AG09309 (cell line): ENCODE measurements around the gene AIP.
"Not testable (repeated sequence)": the region's sequence is repeated elsewhere in the genome, so short reads cannot be mapped to it uniquely, and the experiment has no call there.

Experiments used
- DNase-seq: peaks from one replicate; pipeline ENCODE4 v3.0.0-alpha.2; 2010; ENCODE audit warnings: low read depth
- H3K4me3 ChIP-seq: 2 replicates; pipeline ENCODE4 v1.5.1; 2011; ENCODE audit warnings: mild to moderate bottlenecking, low read depth, low read length, moderate library complexity; ENCODE audit not compliant: control insufficient read depth
- CTCF ChIP-seq: IDR thresholded peaks from 2 replicates; pipeline ENCODE4 v1.5.1; 2011; ENCODE audit warnings: mild to moderate bottlenecking, low read depth, low read length, inconsistent platforms; ENCODE audit not compliant: insufficient read depth, control insufficient read depth; ENCODE audit errors: missing control alignments

Gene AIP

DNA sequence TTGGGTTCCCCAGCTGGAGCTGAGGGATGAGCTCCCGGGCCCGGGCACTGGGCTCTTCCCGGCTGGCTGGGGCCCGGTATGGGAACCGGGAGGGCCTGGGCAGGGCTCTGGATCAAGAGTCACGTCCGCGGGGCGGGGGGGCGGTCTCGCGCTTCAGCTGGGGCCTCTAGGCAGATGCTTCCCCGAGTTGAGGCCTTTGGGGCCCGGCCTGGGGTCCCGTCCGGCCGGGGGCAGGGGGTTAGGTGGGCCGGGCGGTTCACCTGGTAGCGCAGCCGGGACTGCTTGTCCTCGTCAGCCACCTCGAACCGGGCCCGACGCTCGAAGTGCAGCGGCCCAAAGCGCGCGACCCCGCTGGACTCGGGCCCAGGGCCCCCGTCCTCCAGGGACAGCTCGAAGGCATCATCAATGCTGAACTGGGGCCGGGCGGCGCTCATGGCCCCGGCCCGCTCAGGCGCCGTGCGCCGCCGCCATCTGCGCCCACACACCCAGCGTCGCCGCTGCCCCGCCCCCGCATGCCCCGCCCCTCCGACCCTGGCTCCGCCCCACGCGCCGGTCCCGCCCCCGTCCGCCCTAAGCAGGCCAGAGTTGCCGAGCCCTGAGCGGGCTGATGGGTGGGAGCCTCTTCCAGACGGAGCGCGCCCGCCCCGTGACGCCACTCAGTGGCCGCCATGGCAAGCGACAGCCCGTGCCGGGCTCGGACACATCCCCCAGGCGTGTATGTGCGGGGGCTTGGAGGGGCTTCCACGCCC is 13.9 kb upstream of the AIP start, which contains the start of gene TMEM134:
Gene TMEM134 (minus strand): TSS at position 493 of the 749 bp plus-strand sequence. CDS start 59 bp downstream, at position 434.
- peak; percentile 61 for DNase-seq
- H3K4me3 ChIP-seq: peak within 1 kb of the TSS; percentile 87

DNA sequence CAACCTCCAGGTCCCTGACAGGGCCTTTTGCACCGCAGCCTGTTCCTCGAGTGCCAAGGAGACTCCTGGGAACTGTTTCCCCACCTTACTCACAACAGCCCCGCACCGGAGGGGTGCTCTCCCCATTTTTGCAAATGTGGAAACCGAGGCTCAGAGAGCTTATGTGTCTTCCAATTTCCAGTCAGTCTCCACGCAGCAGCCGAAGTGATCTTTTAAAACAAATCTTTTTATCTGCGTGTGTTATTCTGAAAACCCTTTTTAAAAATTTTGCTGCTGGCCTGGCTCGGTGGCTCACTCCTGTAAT is 13.4 kb upstream of the AIP start:
- no peak for DNase-seq
- peak overlapping the region; percentile 87 for H3K4me3 ChIP-seq
- no peak for TF ChIP-seq CTCF

More for the DNA sequence above, 13.9 kb upstream of the AIP start, which contains the start of gene TMEM134:
- TF ChIP-seq CTCF: peak; percentile 43

DNA sequence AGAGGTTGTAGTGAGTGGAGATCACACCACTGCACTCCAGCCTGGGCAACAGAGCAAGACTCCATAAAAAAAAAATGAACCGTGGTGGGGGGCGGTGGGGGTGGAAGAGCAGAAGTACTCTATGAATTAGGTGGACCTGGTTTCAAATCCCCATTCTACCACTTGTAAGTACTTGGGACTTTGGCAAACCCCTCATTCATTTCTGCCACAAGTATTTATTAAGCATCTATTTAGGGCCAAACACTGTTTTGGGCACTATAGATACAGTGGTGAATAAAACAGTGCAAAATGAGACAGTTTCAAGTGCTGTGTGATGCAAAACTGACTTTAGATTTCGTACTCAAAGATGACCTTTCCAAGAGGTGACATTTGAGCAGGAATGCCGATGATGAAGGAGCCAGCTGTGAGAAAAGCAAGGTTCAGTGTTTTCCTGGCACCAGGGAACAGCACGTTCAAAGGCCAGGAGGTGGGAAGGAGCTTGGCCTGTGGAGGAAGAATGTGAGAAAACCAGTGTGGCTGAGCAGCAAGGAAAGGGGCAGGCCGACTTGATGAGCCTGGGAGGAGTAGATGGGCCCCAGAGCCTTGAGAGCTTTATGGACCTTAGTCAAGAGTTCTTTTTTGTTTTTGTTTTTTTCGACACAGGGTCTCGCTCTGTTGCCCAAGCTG is 12.4 kb upstream of the AIP start:
- DNase-seq: no peak
- no peak for TF ChIP-seq CTCF
- H3K4me3 ChIP-seq: no peak overlapping the region

DNA sequence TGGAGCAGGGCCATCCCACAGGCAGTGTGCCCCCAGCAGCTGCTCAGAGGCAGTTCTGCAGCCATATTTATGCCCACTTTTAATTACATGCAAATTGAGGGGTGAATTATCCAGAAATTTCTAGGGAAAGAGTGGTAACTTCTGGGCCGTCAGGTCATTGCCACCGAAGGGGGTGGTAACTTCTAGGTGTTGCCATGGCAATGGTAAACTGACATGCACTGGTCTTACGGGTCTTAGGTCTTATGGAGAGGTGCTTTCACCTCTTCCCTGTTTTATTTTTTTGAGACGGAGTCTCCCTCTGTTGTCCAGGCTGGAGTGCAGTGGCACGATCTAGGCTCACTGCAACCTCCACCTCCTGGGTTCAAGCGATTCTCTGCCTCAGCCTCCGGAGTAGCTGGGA is 9.9 kb upstream of the AIP start:
- H3K4me3 ChIP-seq: no peak overlapping the region
- DNase-seq: no peak
- TF ChIP-seq CTCF: no peak

- DNase-seq, H3K4me3 ChIP-seq: not testable (repeated sequence)
Observed at GRCh38 chr11:67476692-67477091, 6.1 kb upstream of the AIP start.

DNA sequence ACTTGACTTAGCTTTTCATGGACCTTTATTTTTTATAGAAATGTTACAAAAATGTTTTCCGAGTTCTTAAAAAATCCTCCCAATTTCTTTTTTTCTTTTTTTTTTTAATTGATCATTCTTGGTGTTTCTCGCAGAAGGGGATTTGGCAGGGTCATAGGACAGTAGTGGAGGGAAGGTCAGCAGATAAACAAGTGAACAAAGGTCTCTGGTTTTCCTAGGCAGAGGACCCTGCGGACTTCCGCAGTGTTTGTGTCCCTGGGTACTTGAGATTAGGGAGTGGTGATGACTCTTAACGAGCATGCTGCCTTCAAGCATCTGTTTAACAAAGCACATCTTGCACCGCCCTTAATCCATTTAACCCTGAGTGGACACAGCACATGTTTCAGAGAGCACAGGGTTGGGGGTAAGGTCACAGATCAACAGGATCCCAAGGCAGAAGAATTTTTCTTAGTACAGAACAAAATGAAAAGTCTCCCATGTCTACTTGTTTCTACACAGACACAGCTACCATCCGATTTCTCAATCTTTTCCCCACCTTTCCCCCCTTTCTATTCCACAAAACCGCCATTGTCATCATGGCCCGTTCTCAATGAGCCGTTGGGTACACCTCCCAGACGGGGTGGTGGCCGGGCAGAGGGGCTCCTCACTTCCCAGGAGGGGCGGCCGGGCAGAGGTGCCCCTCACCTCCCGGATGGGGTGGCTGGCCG is 5.3 kb upstream of the AIP start:
- DNase-seq, H3K4me3 ChIP-seq: not testable (repeated sequence)

DNA sequence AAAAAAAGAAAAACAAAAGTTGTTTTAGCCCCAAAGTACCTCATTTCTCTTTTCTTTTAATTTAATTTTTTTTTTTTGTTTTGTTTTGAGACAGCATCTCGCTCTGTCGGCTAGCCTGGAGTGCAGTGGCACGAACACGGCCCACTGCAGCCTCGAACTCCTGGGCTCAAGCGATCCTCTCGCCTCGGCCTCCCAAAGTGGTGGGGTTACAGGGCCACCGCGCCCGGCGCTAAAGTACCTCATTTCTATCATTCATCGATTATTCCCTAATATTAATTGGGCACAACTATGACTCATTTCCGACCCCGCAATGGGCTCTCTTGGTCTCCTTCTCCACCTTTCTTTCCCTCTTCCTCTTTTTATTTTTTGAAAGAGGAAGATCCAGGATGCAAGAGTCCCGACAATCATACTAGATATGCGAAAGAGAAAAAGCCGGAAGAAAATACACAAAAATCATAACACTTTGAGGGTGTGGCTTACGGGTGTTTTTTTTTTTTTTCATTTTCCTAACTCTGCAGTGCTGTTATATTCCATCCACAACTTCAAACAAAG is 475 bp upstream of the AIP start:
- no peak for DNase-seq
- TF ChIP-seq CTCF: no peak
- H3K4me3 ChIP-seq: peak overlapping the region; percentile 66
